ENCODE measurements around the gene C11orf91.

- no peak for TF ChIP-seq YY1 (IDR thresholded peaks at IDR 0.05; ENCODE audit: insufficient read depth, insufficient read length)
- no peak for TF ChIP-seq ZNF274 (IDR thresholded peaks at IDR 0.05; ENCODE audit: low read depth, low read length)
- no peak for TF ChIP-seq SUZ12 (IDR thresholded peaks at IDR 0.05; ENCODE audit: extremely low read depth, insufficient read depth, insufficient read length)
These were observed 47.4 kb upstream of the C11orf91 start for GRCh38 chr11:33747979-33748378.
